Nephron progenitor cell (in vitro differentiated cells): ENCODE results near the gene DNAH11.

Source experiments
- DNase-seq: peaks from one replicate; pipeline ENCODE4 v3.0.0; 2021
- H3K27ac Mint-ChIP-seq: 2 replicates; pipeline ENCODE4 v1.8.0; 2021; ENCODE audit warnings: mild to moderate bottlenecking, moderate library complexity, mixed read lengths
- H3K27me3 Mint-ChIP-seq: 2 replicates; pipeline ENCODE4 v1.8.0; 2021; ENCODE audit warnings: mild to moderate bottlenecking, low read depth, mixed read lengths; ENCODE audit not compliant: poor library complexity
- H3K36me3 Mint-ChIP-seq: 2 replicates; pipeline ENCODE4 v1.8.0; 2021; ENCODE audit warnings: low read depth, mixed read lengths
- H3K4me1 Mint-ChIP-seq: 2 replicates; pipeline ENCODE4 v1.8.0; 2021; ENCODE audit warnings: mixed read lengths
- H3K4me3 Mint-ChIP-seq: 2 replicates; pipeline ENCODE4 v1.8.0; 2021; ENCODE audit warnings: mild to moderate bottlenecking, moderate library complexity, mixed read lengths
- H3K9me3 Mint-ChIP-seq: 2 replicates; pipeline ENCODE4 v1.8.0; 2021; ENCODE audit warnings: mild to moderate bottlenecking, moderate library complexity, mixed read lengths
- CTCF ChIP-seq: fragments of 200-600 bp; sonication (generic); IDR thresholded peaks from 2 replicates; pipeline ENCODE4 v1.5.0; 2021; ENCODE audit warnings: antibody characterized with exemption

DNAH11 gene

GRCh38 chr7:21898265-21898930 is 355.6 kb downstream of the DNAH11 start:
- no peaks in the 10 kb centered on the region for H3K27me3 Mint-ChIP-seq
- no peak for TF ChIP-seq CTCF
- H3K4me1 Mint-ChIP-seq = peaks cover 4% of the 10 kb centered on the region
- H3K36me3 Mint-ChIP-seq = peaks cover 78% of the 10 kb centered on the region
- peaks cover 8% of the 10 kb centered on the region for H3K9me3 Mint-ChIP-seq
- DNase-seq = no peak
- no peak overlapping the region for H3K27ac Mint-ChIP-seq
- H3K4me3 Mint-ChIP-seq = no peak overlapping the region

DNA sequence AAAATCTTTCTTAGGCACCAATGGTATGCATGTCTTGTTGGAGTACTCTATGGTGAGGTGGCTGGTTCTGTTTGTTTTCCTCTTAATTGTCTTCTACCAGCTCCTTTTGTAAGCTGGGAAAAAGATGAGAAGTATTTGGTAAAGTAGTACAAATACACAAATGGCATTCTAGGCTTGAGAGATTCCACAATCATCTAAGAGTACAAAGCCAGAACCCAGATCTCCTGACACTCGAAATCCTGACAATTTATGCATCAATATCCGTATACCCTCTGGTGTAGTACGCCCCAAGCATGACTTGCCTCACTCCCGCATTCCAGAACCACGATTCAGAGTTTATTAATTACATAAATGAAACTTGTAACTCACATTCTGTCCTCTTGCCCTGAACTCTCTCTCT is 359.4 kb downstream of the DNAH11 start:
- H3K9me3 Mint-ChIP-seq = peaks cover 8% of the 10 kb centered on the region
- no peaks in the 10 kb centered on the region for H3K27me3 Mint-ChIP-seq

GRCh38 chr7:21903020-21903786 is 360.4 kb downstream of the DNAH11 start:
- no peak overlapping the region for H3K27ac Mint-ChIP-seq
- no peak for TF ChIP-seq CTCF
- peaks cover 11% of the 10 kb centered on the region for H3K4me1 Mint-ChIP-seq
- no peaks in the 10 kb centered on the region for H3K27me3 Mint-ChIP-seq
- no peak overlapping the region for H3K4me3 Mint-ChIP-seq
- no peak for DNase-seq
- H3K9me3 Mint-ChIP-seq = peaks cover 5% of the 10 kb centered on the region
- H3K36me3 Mint-ChIP-seq = peaks cover 96% of the 10 kb centered on the region

More for the DNA sequence above, 359.4 kb downstream of the DNAH11 start:
- DNase-seq = no peak
- Mint-ChIP-seq H3K4me3 (no peak overlapping the region), H3K36me3 (peaks cover 97% of the 10 kb centered on the region), H3K4me1 (peaks cover 9% of the 10 kb centered on the region), H3K27ac (no peak overlapping the region)
- TF ChIP-seq CTCF = no peak

DNA sequence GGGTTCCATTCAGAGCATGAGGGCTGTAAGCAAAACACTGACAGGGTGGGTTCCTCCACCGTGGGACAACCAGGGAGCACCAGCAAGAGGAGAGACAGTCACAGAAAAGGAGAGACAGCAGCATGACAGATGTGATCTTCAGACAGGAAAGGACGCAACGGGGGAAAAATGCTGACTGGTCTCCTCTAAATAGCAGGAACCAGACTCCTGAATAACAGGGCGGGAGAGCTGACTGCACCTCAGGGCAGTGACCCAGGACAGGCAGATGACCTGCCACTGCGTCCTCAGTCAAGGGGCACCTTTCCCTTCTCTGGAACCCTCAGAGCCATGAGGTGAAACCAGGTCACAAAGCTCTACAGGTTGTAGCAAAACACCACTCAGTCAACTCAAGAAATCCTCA is 365.9 kb downstream of the DNAH11 start:
- Mint-ChIP-seq H3K27me3 (no peaks in the 10 kb centered on the region), H3K4me3 (no peak overlapping the region), H3K4me1 (peaks cover 11% of the 10 kb centered on the region), H3K27ac (peak overlapping the region; percentile 68), H3K9me3 (no peaks in the 10 kb centered on the region), H3K36me3 (peaks cover 74% of the 10 kb centered on the region)
- no peak for DNase-seq
- TF ChIP-seq CTCF = no peak

- Mint-ChIP-seq H3K27ac (no peak overlapping the region), H3K4me1 (peaks cover 10% of the 10 kb centered on the region), H3K9me3 (no peaks in the 10 kb centered on the region), H3K4me3 (no peak overlapping the region), H3K36me3 (peaks cover 74% of the 10 kb centered on the region), H3K27me3 (no peaks in the 10 kb centered on the region)
- no peak for TF ChIP-seq CTCF
- no peak for DNase-seq
Observed at GRCh38 chr7:21910253-21910652, 367.4 kb downstream of the DNAH11 start.
